ENCODE results near the gene RPS23.

Gene RPS23

GRCh38 chr5:82244151-82244550 is 34.0 kb downstream of the RPS23 start:
- no peak for DNase-seq

GRCh38 chr5:82234885-82235284 is 43.3 kb downstream of the RPS23 start:
- no peak for DNase-seq

- DNase-seq: no peak
Measured at GRCh38 chr5:82225525-82226172, 52.5 kb downstream of the RPS23 start.
